Measurements from ENCODE around the gene NEK10. TPM values are rescaled to one million over a fixed set of nuclear protein-coding genes. Genes with fewer than 3 reads are reported as not detected.
A peak's percentile ranks its signal among the peaks of the same experiment; 100 is the strongest.

The NEK10 gene
- total and polyA plus RNA-seq, 3 donors from 2014 or later = 29.5 to 83.2 (median 56.9) TPM

- H3K9me3 ChIP-seq = no peaks in the 10 kb centered on the region
- H3K4me1 ChIP-seq = peaks cover 5% of the 10 kb centered on the region
- no peaks in the 10 kb centered on the region for H3K27me3 ChIP-seq
- no peak for TF ChIP-seq POLR2A (IDR thresholded peaks at IDR 0.05)
- no peak for TF ChIP-seq CTCF (IDR thresholded peaks at IDR 0.05)
- H3K27ac ChIP-seq = peak overlapping the region in 1 of 2 donors; percentile 54
- peak; percentile 39 for DNase-seq
- intact Hi-C loops (cut with DNase I; ENCODE audit: low total_unique reads) = no loop called here
- 74 to 77% methylated on average over 8 of the region's 8 CpGs for WGBS, 2 donors
- no peaks in the 10 kb centered on the region for H3K36me3 ChIP-seq (ENCODE audit: low read depth, missing control alignments)
- no peak overlapping the region for H3K4me3 ChIP-seq
These were observed 42.3 kb downstream of the NEK10 start for GRCh38 chr3:27326629-27327545.

GRCh38 chr3:27326202-27326601, 43.0 kb downstream of the NEK10 start:
- 85 to 87% methylated on average over 1 of the region's 1 CpG for WGBS, 2 donors
- H3K27ac ChIP-seq = peak overlapping the region in 1 of 2 donors; percentile 54
- H3K36me3 ChIP-seq (ENCODE audit: low read depth, missing control alignments) = no peaks in the 10 kb centered on the region
- no peaks in the 10 kb centered on the region for H3K9me3 ChIP-seq
- intact Hi-C loops (cut with DNase I; ENCODE audit: low total_unique reads) = no loop called here
- no peak for TF ChIP-seq POLR2A (IDR thresholded peaks at IDR 0.05)
- TF ChIP-seq CTCF (IDR thresholded peaks at IDR 0.05) = no peak
- H3K4me1 ChIP-seq = peaks cover 5% of the 10 kb centered on the region
- H3K27me3 ChIP-seq = no peaks in the 10 kb centered on the region
- DNase-seq = no peak
- no peak overlapping the region for H3K4me3 ChIP-seq

- H3K4me1 ChIP-seq = peaks cover 10% of the 10 kb centered on the region
- no peak overlapping the region for H3K27ac ChIP-seq
These were observed 43.8 kb downstream of the NEK10 start for GRCh38 chr3:27325419-27325818.

GRCh38 chr3:27324686-27325085, 44.5 kb downstream of the NEK10 start:
- no peaks in the 10 kb centered on the region for H3K27me3 ChIP-seq
- intact Hi-C loops (cut with DNase I; ENCODE audit: low total_unique reads) = no loop called here
- no peak for DNase-seq
- no peaks in the 10 kb centered on the region for H3K36me3 ChIP-seq (ENCODE audit: low read depth, missing control alignments)
- no peak for TF ChIP-seq POLR2A (IDR thresholded peaks at IDR 0.05)
- TF ChIP-seq CTCF (IDR thresholded peaks at IDR 0.05) = no peak
- no peak overlapping the region for H3K27ac ChIP-seq
- WGBS, 2 donors = 68 to 88% methylated on average over 2 of the region's 2 CpGs
- H3K9me3 ChIP-seq = no peaks in the 10 kb centered on the region
- no peak overlapping the region for H3K4me3 ChIP-seq
- H3K4me1 ChIP-seq = peaks cover 12% of the 10 kb centered on the region

More at GRCh38 chr3:27325419-27325818, 43.8 kb downstream of the NEK10 start:
- no peak for TF ChIP-seq POLR2A (IDR thresholded peaks at IDR 0.05)
- no peak for TF ChIP-seq CTCF (IDR thresholded peaks at IDR 0.05)
- Histone ChIP-seq H3K27me3 (no peaks in the 10 kb centered on the region), H3K9me3 (no peaks in the 10 kb centered on the region), H3K36me3 (ENCODE audit: low read depth, missing control alignments) (no peaks in the 10 kb centered on the region), H3K4me3 (no peak overlapping the region)
- intact Hi-C loops (cut with DNase I; ENCODE audit: low total_unique reads) = no loop called here
- no peak for DNase-seq
- WGBS, 2 donors = 83 to 84% methylated on average over 1 of the region's 1 CpG
